GM11168 (cell line): ENCODE data around the gene RNASE4.
"Not testable (repeated sequence)": the region's sequence is repeated elsewhere in the genome, so short reads cannot be mapped to it uniquely, and the experiment has no call there.

ENCODE experiments used
- in situ Hi-C: fragments of 300-500 bp; cut with MboI; formaldehyde crosslinking; loops from one replicate; pipeline ENCODE4 v1.12.0; 2022; ENCODE audit warnings: low sequenced_read_pairs; ENCODE audit not compliant: unreplicated experiment

The RNASE4 gene

GRCh38 chr14:20692116-20692751 is 7.9 kb downstream of the RNASE4 start:
- in situ Hi-C loops = no loop called here

DNA sequence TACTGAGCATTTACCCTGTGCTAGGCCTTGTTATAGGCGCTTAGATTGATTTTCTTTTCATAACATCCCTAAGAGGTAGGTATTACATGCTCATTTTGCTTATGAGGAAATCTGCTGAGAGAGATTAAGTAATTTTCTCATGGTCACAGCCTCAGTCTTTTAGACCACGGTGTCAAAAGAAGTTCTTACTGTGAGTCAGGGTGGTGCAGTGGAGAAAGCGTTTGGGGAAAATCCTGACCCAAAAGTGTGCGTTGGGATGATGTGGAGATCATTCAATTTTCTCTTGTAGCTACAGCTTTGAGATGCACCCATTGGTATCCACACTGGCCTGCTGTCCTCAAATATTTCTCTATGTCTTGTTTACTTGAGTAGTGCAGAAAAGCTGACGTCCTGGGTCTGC is 12.4 kb downstream of the RNASE4 start:
- in situ Hi-C loops = loop anchor here (5.0 kb wide), 1 partner anchor 156 kb away; no protein-coding TSS in a partner anchor

DNA sequence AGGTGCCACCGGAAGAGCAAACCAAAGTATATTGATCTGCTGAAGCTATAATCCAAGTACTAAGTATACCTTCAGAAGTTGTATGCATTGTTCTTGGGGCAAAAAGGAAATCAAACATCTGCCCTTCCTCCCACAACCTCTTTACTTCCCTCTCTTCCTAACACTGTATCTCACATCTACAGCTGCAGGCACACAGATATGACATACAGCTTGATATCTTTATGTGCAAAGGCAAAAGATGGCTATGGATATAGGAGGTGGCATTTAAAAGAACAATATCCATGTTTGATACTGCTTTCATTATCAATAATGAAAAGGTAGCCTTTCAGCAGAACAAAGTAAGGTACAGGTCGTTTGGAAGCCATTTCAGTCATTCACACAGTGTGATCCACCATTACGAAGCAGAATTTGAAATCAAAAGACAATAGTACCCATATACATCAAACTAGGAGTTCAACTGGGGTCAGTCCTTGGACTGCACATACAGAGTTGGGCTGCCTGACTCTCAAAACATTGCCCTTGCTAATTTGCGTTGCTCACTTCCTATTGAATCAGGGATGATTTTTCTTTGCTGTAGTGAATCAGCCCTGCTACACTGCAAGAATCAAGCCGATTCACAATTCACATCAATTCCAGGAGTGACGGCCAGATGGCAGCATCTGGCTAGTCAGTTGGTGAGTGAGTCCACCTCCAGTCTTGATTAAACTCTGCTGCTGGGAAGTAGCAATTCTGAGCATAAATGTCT is 13.1 kb downstream of the RNASE4 start:
- in situ Hi-C loops = loop anchor here (5.0 kb wide), 1 partner anchor 155 kb away; no protein-coding TSS in a partner anchor

GRCh38 chr14:20698018-20698329 is 13.6 kb downstream of the RNASE4 start:
- in situ Hi-C loops = loop anchor here (5.0 kb wide), 1 partner anchor 154 kb away; no protein-coding TSS in a partner anchor

GRCh38 chr14:20698934-20699333 is 14.6 kb downstream of the RNASE4 start:
- in situ Hi-C loops = loop anchor here (5.0 kb wide), 1 partner anchor 153 kb away; no protein-coding TSS in a partner anchor

- in situ Hi-C loops = loop anchor here (5.0 kb wide), 1 partner anchor 152 kb away; no protein-coding TSS in a partner anchor
Measured at GRCh38 chr14:20699931-20700330, 15.6 kb downstream of the RNASE4 start.

DNA sequence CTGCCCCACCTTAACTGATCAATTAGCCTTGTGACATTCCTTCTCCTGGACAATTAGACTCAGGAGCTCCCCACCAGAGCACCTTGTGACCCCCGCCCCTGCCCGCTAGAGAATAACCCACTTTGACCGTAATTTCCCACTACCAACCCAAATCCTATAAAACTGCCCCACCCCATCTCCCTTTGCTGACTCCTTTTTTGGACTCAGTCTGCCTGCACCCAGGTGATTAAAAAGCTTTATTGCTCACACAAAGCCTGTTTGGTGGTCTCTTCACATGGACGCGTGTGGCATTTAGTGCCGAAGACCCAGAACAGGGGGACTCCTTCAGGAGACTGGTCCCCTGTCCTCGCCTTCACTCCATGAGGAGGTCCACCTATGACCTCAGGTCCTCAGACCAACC is 16.6 kb downstream of the RNASE4 start:
- in situ Hi-C loops = not testable (repeated sequence)

GRCh38 chr14:20706657-20707355 is 22.4 kb downstream of the RNASE4 start:
- in situ Hi-C loops = no loop called here

DNA sequence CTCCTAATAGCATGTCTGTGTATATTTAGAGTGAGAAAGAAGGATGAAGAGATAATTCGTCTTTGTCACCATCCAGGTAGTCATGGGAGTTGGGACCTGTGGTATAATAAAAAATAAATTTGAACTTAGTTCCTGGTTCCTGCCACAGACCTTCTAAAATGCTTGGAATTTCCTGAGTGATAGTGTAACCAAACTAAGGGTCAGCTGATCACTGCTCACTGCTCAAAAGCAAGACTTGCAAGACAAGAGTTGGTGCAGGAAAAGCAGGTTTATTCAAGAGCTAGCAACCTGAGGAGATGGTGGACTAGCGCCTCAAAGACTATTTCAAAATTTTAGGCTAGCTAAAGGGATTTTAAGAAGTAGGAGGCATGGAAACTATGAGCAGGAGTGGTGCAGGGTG is 23.3 kb downstream of the RNASE4 start:
- in situ Hi-C loops = no loop called here

DNA sequence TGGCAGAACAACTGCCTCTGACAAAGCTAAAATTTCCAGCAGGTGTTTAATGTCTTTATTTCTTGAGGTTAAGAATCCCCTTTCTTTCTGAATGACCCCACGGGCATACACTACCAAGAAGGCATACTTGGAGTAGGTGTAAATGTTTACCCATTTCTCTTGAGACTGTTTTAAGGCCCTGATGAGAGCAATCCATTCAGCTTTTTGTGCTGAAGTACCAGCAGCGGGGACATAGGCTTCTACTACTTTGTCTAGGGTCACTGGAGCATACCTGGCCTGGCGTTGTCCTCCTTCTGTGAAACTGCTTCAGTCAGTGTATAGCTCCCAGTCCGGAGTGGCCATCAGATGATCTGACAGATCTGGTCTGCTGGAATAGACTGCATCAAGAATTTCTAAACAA is 26.9 kb downstream of the RNASE4 start:
- in situ Hi-C loops = no loop called here

DNA sequence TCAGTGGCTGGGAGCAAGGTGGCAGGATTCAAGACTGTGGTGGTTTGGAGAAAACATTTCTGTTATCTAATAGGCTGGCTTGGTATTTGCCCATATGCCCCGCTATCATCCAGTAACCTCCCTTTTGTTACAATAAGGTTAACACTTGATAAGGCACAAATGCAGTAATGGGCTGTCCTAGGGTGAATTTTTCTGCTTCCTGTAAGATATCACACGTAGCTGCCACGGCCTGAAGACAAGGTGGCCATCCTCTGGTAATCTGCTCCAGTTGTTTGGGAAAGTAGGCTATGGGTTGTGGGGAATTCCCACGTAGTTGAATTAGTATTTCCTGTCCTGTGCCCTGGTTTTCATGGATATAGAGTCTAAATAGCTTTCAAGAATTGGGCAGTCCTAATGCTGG is 27.3 kb downstream of the RNASE4 start:
- in situ Hi-C loops = no loop called here

GRCh38 chr14:20712904-20713303 is 28.5 kb downstream of the RNASE4 start:
- in situ Hi-C loops = no loop called here

DNA sequence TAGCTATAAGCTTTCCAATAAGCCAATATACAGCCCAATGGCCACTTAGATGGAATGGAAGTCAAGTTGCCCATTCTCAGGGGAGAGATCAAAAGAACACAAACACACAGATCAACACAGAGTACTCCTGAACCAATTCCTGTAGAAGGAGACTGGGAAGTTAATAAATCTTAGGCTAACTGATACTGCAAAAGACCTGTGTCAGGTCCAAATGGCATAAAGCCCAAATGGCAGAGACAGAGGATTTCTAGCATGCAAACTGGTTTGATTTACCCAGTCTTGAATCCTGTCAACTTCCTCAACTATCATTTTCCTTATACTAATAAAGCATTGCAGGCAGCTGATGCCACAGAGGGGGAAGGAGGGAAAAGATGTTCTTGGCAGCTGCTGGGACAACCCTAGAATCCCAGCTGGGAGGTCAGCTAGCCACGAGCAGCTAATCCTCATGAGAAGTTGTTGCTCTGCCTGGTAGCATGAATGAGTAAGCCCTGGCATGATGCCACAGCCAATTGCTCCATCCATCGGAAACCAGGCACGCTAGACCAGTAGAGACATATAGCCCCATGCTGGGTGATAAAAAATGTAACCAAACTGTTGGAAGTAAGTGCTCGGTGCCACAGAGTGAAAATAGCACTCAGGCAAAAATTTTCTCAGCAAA is 30.4 kb downstream of the RNASE4 start:
- in situ Hi-C loops = no loop called here

- in situ Hi-C loops = no loop called here
Measured at GRCh38 chr14:20719777-20720176, 35.4 kb downstream of the RNASE4 start.

DNA sequence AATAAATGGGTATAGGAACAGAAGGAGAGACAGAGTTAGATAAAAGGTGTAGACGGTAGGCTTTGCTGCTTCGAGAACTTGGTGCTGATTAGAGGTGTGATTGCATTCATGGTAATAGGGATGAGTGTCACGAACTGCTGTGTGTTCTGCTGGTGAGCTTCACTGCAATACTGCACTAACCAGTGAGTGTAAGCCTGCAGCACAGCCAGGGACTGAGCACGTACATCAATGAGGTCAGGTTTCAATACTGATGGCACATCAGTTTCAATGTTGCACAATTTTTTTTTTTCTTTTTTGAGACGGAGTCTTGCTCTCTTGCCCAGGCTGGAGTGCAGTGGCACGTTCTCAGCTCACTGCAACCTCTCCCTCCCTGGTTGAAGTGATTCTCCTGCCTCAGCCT is 36.4 kb downstream of the RNASE4 start:
- in situ Hi-C loops = no loop called here

DNA sequence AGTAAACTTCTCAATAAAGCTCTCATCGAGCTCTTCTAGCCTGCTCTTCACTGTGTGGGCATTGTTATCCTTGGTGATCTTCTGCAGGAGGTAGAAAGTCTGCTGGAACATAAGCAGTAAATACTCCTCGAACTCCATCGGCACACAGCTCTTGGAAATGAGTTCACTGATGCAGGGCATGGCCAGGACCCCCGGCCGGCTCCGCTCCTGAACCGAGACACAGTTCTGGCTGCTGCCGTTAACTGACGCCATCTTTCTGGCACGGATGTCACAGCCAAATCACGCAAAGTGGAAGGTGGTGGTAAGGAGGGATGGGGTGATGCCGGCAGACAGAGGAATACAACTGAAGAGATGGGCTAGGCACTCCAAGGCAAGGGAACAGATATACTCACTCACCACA is 37.7 kb downstream of the RNASE4 start:
- in situ Hi-C loops = no loop called here

- in situ Hi-C loops = no loop called here
Measured at GRCh38 chr14:20723488-20723887, 39.1 kb downstream of the RNASE4 start.

GRCh38 chr14:20726121-20726520 is 41.8 kb downstream of the RNASE4 start:
- in situ Hi-C loops = not testable (repeated sequence)

DNA sequence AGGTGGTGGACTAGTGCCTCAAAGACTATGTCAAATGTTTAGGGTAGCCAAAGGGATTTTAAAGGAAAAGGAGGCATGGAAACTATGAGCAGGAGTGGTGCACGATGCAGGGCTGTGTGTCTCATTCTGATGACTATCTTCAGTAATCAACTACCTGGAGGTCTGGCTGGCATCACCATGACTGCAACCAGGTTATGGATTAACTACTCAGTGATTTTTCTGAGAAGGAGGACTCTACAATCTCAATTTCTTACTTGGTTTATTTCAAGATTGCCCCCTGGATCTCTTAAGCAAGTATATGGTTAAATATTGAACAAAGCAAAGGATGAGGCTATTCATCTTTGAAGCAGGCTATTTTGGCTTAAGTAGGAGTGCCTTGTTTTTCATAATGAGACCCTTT is 42.2 kb downstream of the RNASE4 start:
- in situ Hi-C loops = no loop called here

DNA sequence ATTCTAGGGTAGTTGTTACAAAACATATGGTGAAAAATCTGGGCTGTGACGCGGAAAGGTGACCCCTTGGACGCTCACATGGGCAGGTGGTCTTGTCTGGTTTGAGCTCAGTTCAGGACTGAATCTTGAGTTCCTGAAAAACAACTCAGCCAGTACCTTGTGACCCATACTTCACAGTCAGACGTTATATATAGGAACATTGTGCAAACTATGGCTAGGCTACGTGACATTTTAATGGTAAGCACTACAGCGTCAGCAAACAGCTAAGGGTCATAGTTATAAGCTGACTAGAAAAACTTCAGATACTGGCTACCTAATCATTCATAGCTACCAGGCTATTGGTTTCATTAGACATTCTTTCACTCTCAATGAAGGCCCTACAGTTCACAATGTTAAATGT is 46.5 kb downstream of the RNASE4 start:
- in situ Hi-C loops = no loop called here

DNA sequence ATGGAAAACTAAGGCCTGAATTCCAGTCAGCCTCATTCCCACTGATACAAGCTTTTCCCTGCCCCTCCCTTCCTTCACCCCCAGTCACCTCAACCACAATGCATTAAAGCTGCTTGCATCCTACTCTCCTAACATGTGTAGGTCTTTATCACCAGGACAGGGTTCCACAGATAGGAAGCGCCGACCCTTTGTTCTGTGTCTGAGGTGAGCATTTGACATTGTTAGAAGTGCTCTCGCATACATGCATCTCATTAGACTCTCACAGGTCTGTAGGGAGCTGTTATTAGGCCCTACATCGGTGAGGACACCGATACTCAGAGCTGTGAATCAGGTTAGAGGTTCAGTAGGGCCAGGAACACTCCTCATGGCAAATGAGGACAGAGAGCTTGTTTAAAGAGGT is 48.1 kb downstream of the RNASE4 start:
- in situ Hi-C loops = no loop called here
